H9 (cell line): ENCODE results near the gene RAET1G. TPM values are rescaled to one million over a fixed set of nuclear protein-coding genes. Genes with fewer than 3 reads are reported as not detected.

Experiments
- DNase-seq: peaks from one replicate; pipeline ENCODE4 v3.0.0-alpha.2; 2017
- H2AFZ ChIP-seq: one replicate; pipeline ENCODE4 v1.6.1; 2013; ENCODE audit warnings: mild to moderate bottlenecking, low read length, control low read depth, moderate library complexity
- H2AK5ac ChIP-seq: 2 replicates; pipeline ENCODE4 v1.6.1; 2013; ENCODE audit warnings: low read length, control low read depth, mixed read lengths; ENCODE audit not compliant: insufficient read length
- H2BK120ac ChIP-seq: one replicate; pipeline ENCODE4 v1.6.1; 2013; ENCODE audit warnings: low read depth, mild to moderate bottlenecking, low read length, control low read depth, inconsistent platforms; ENCODE audit not compliant: poor library complexity, severe bottlenecking
- H2BK12ac ChIP-seq: 2 replicates; pipeline ENCODE4 v1.6.1; 2013; ENCODE audit warnings: low read length, control low read depth, mixed read lengths, low read depth; ENCODE audit not compliant: insufficient read length
- H2BK15ac ChIP-seq: 2 replicates; pipeline ENCODE4 v1.6.1; 2013; ENCODE audit warnings: low read depth, low read length, control low read depth
- H2BK20ac ChIP-seq: one replicate; pipeline ENCODE4 v1.6.1; 2013; ENCODE audit warnings: low read depth, mild to moderate bottlenecking, low read length, control low read depth, inconsistent platforms; ENCODE audit not compliant: poor library complexity, severe bottlenecking
- H2BK5ac ChIP-seq: 2 replicates; pipeline ENCODE4 v1.6.1; 2013; ENCODE audit warnings: low read length, control low read depth, mixed read lengths; ENCODE audit not compliant: insufficient read length
- H3K14ac ChIP-seq: 2 replicates; pipeline ENCODE4 v1.6.1; 2013; ENCODE audit warnings: low read length, control low read depth; ENCODE audit not compliant: insufficient read depth
- H3K18ac ChIP-seq: 2 replicates; pipeline ENCODE4 v1.6.1; 2013; ENCODE audit warnings: low read depth, mild to moderate bottlenecking, mixed read lengths, low read length, control low read depth; ENCODE audit not compliant: insufficient read length
- H3K23ac ChIP-seq: 2 replicates; pipeline ENCODE4 v1.6.1; 2013; ENCODE audit warnings: low read length, control low read depth, mixed read lengths, low read depth; ENCODE audit not compliant: insufficient read length
- H3K23me2 ChIP-seq: 2 replicates; pipeline ENCODE4 v1.6.1; 2013; ENCODE audit warnings: low read depth, mild to moderate bottlenecking, mixed read lengths, low read length, control low read depth; ENCODE audit not compliant: insufficient read length, poor library complexity, severe bottlenecking
- H3K27ac ChIP-seq: 2 replicates; pipeline ENCODE4 v1.5.1; 2013; ENCODE audit warnings: low read length, control low read depth, mixed read lengths, low read depth; ENCODE audit not compliant: insufficient read length
- H3K27me3 ChIP-seq: 2 replicates; pipeline ENCODE4 v1.6.1; 2013; ENCODE audit warnings: low read length, control low read depth, inconsistent platforms; ENCODE audit not compliant: insufficient read depth
- H3K4ac ChIP-seq: 2 replicates; pipeline ENCODE4 v1.6.1; 2013; ENCODE audit warnings: low read depth, mild to moderate bottlenecking, control low read depth, inconsistent platforms, low read length, moderate library complexity
- H3K4me1 ChIP-seq: 2 replicates; pipeline ENCODE4 v1.6.1; 2013; ENCODE audit warnings: low read length, control low read depth, inconsistent platforms; ENCODE audit not compliant: insufficient read depth
- H3K4me2 ChIP-seq: 2 replicates; pipeline ENCODE4 v1.6.1; 2013; ENCODE audit warnings: low read length, control low read depth, mixed read lengths; ENCODE audit not compliant: insufficient read length, insufficient read depth
- H3K56ac ChIP-seq: 2 replicates; pipeline ENCODE4 v1.6.1; 2013; ENCODE audit warnings: low read depth, mild to moderate bottlenecking, mixed read lengths, low read length, control low read depth; ENCODE audit not compliant: insufficient read length
- H3K79me1 ChIP-seq: 2 replicates; pipeline ENCODE4 v1.6.1; 2013; ENCODE audit warnings: low read depth, mild to moderate bottlenecking, moderate library complexity, low read length, control low read depth, inconsistent platforms; ENCODE audit not compliant: insufficient read depth, poor library complexity, severe bottlenecking
- H3K79me2 ChIP-seq: 2 replicates; pipeline ENCODE4 v1.6.1; 2013; ENCODE audit warnings: low read length, control low read depth, inconsistent platforms; ENCODE audit not compliant: insufficient read depth
- H3K9ac ChIP-seq: 2 replicates; pipeline ENCODE4 v1.6.1; 2013; ENCODE audit warnings: low read length, control low read depth, mixed read lengths; ENCODE audit not compliant: insufficient read length; ENCODE audit errors: extremely low read depth
- H3K9me3 ChIP-seq: one replicate; pipeline ENCODE4 v1.6.1; 2013; ENCODE audit warnings: low read depth, low read length, inconsistent platforms; ENCODE audit not compliant: control insufficient read depth
- H3T11ph ChIP-seq: one replicate; pipeline ENCODE4 v1.6.1; 2013; ENCODE audit warnings: mild to moderate bottlenecking, low read length, control low read depth, inconsistent platforms
- H4K20me1 ChIP-seq: one replicate; pipeline ENCODE4 v1.6.1; 2013; ENCODE audit not compliant: control insufficient read depth, insufficient read length, insufficient read depth
- H4K5ac ChIP-seq: 2 replicates; pipeline ENCODE4 v1.6.1; 2013; ENCODE audit warnings: low read depth, mild to moderate bottlenecking, mixed read lengths, low read length, control low read depth; ENCODE audit not compliant: insufficient read length
- H4K8ac ChIP-seq: replicated peaks from 2 replicates; pipeline ENCODE4 v1.6.1; 2013; ENCODE audit warnings: low read length, control low read depth, mixed read lengths, low read depth; ENCODE audit not compliant: insufficient read length
- H4K91ac ChIP-seq: 2 replicates; pipeline ENCODE4 v1.6.1; 2013; ENCODE audit warnings: low read depth, mild to moderate bottlenecking, moderate library complexity, mixed read lengths, low read length, control low read depth; ENCODE audit not compliant: insufficient read length
- H3K27ac Mint-ChIP-seq, 3 experiments: 2 replicates in 2 of 3; 3 replicates in 1 of 3; pipeline ENCODE4 v1.8.0; 2020 to 2021; ENCODE audit warnings: mixed read lengths in 3 of 3, mild to moderate bottlenecking in 1 of 3, moderate library complexity in 1 of 3
- H3K27me3 Mint-ChIP-seq: 2 replicates; pipeline ENCODE4 v1.8.0; 2021; ENCODE audit warnings: low read depth, mild to moderate bottlenecking, moderate library complexity, mixed read lengths
- H3K36me3 Mint-ChIP-seq, 3 experiments: 2 replicates in 2 of 3; 3 replicates in 1 of 3; pipeline ENCODE4 v1.8.0; 2020 to 2021; ENCODE audit warnings: low read depth in 3 of 3, mixed read lengths in 3 of 3; ENCODE audit not compliant: insufficient read depth in 1 of 3
- H3K4me1 Mint-ChIP-seq, 2 experiments: 2 replicates each; pipeline ENCODE4 v1.8.0; 2020; ENCODE audit warnings: mixed read lengths in 2 of 2
- H3K4me3 Mint-ChIP-seq, 2 experiments: 2 replicates in 1 of 2; 3 replicates in 1 of 2; pipeline ENCODE4 v1.8.0; 2020 to 2021; ENCODE audit warnings: mild to moderate bottlenecking in 2 of 2, mixed read lengths in 2 of 2, moderate library complexity in 1 of 2
- H3K9me3 Mint-ChIP-seq, 2 experiments: 2 replicates in 1 of 2; 3 replicates in 1 of 2; pipeline ENCODE4 v1.8.0; 2020; ENCODE audit warnings: mild to moderate bottlenecking in 2 of 2, mixed read lengths in 2 of 2, moderate library complexity in 1 of 2
- WGBS: extraction: QIAGEN DNeasy Blood & Tissue Kit; methylation state at CpG from one replicate; pipeline ENCODE4 v1.1.7; 2013; ENCODE audit warnings: missing lambda C conversion rate, low lambda C conversion rate, mixed read lengths; ENCODE audit not compliant: insufficient read length; ENCODE audit errors: extremely low coverage; 5-methylcytosine and 5-hydroxymethylcytosine counted together
- total RNA-seq: library from RNA; stranded (reverse); gene quantifications from 2 replicates; pipeline ENCODE4 v1.2.1, GENCODE V29; 2021
- TF ChIP-seq, protein P1 (sequence below): fragments of 200-600 bp; sonication (generic); conservative IDR thresholded peaks from 3 replicates; pipeline ENCODE4 v1.8.0; 2021; ENCODE audit warnings: antibody characterized with exemption, mild to moderate bottlenecking

Gene RAET1G
- total RNA-seq, 1 experiment from 2014 or later = not detected

DNA sequence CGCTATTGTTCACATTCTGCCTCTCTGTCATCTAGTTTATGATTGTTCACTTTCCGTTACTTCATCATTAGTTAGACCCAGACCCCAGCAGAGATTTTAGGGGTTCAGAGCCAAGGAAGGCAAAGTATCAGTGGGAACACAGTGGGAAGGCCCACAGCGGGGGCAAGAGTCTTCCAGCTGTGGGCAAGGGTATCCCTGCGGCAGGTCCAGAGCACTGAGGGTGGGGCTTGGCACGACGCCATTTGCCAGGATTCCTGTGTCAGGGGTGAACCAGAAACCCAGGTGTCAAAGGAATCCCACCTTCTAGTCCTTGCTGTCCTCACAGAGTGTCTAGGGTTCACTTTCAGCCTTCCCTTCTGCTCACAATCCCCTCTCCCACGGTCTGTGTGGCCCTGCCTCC lies 38.3 kb downstream of the RAET1G start:
- Mint-ChIP-seq H3K27ac (no peak overlapping the region), H3K27me3 (peaks cover 54% of the 10 kb centered on the region), H3K9me3 (no peaks in the 10 kb centered on the region), H3K4me3 (no peak overlapping the region; a peak in 1 of 5 replicates), H3K36me3 (no peaks in the 10 kb centered on the region), H3K4me1 (peaks cover 2 to 6% of the 10 kb centered on the region in 2 experiments; a peak in 2 of 4 replicates)
- Histone ChIP-seq H3K23ac (no peak overlapping the region), H3K4ac (no peak overlapping the region), H3K27ac (no peak overlapping the region), H2BK12ac (no peak overlapping the region), H3K4me2 (no peak overlapping the region), H3K14ac (no peak overlapping the region), H2BK20ac (no peak overlapping the region), H4K5ac (no peak overlapping the region), H3K79me1 (no peaks in the 10 kb centered on the region), H4K91ac (no peak overlapping the region), H3K27me3 (no peaks in the 10 kb centered on the region), H4K8ac (no peak overlapping the region), H2BK15ac (no peak overlapping the region), H3K4me1 (no peaks in the 10 kb centered on the region), H2AK5ac (no peak overlapping the region), H3K23me2 (no peaks in the 10 kb centered on the region), H3T11ph (no peak overlapping the region), H4K20me1 (no peaks in the 10 kb centered on the region), H3K9ac (no peak overlapping the region), H3K9me3 (no peaks in the 10 kb centered on the region), H2BK120ac (no peak overlapping the region), H2AFZ (no peak overlapping the region), H2BK5ac (no peak overlapping the region), H3K56ac (no peak overlapping the region), H3K79me2 (no peaks in the 10 kb centered on the region), H3K18ac (no peak overlapping the region)
- no peak for DNase-seq
- no CpG with 5 or more reads among the region's 7 CpGs for WGBS
- TF ChIP-seq, protein P1, sequence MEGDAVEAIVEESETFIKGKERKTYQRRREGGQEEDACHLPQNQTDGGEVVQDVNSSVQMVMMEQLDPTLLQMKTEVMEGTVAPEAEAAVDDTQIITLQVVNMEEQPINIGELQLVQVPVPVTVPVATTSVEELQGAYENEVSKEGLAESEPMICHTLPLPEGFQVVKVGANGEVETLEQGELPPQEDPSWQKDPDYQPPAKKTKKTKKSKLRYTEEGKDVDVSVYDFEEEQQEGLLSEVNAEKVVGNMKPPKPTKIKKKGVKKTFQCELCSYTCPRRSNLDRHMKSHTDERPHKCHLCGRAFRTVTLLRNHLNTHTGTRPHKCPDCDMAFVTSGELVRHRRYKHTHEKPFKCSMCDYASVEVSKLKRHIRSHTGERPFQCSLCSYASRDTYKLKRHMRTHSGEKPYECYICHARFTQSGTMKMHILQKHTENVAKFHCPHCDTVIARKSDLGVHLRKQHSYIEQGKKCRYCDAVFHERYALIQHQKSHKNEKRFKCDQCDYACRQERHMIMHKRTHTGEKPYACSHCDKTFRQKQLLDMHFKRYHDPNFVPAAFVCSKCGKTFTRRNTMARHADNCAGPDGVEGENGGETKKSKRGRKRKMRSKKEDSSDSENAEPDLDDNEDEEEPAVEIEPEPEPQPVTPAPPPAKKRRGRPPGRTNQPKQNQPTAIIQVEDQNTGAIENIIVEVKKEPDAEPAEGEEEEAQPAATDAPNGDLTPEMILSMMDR = no peak; the same call in 2 of the 3 replicates
